GM12892 (cell line): Measurements from ENCODE around the gene PLAU.

Experiments used
- POLR2AphosphoS5 ChIP-seq: IDR thresholded peaks from 2 replicates; pipeline ENCODE4 v1.6.1; 2011; ENCODE audit warnings: low read depth, low read length, control low read depth
- TAF1 ChIP-seq: IDR thresholded peaks from 2 replicates; pipeline ENCODE4 v1.6.1; 2011; ENCODE audit warnings: low read depth, mild to moderate bottlenecking, control low read depth, low read length, borderline replicate concordance

- TF ChIP-seq POLR2AphosphoS5 (no peak), TAF1 (no peak)
These were observed 45.8 kb upstream of the PLAU start for GRCh38 chr10:73865107-73865458.
